HepG2 (cell line): Measurements from ENCODE around the gene TSKU. TPM values are rescaled to one million over a fixed set of nuclear protein-coding genes. Genes with fewer than 3 reads are reported as not detected.
A peak's percentile ranks its signal among the peaks of the same experiment; 100 is the strongest.

ENCODE experiments used
- ARID4A ChIP-seq: sonication (generic); formaldehyde crosslinking; IDR thresholded peaks from 2 replicates; pipeline ENCODE4 v1.5.0; 2020; ENCODE audit warnings: mild to moderate bottlenecking, missing genetic modification reagents, borderline replicate concordance
- BORCS8-MEF2B ChIP-seq: sonication (generic); formaldehyde crosslinking; IDR thresholded peaks from 2 replicates; pipeline ENCODE4 v1.8.0; 2022; ENCODE audit warnings: mild to moderate bottlenecking, missing genetic modification reagents
- EP300 ChIP-seq, 3 experiments: sonication (generic) in 1 of 3; formaldehyde crosslinking in 1 of 3; IDR thresholded peaks; 2 replicates each; pipeline versions ENCODE4 v1.5.1 to v1.6.1; 2011 to 2020; ENCODE audit warnings: low read depth in 2 of 3, low read length in 2 of 3, borderline replicate concordance in 1 of 3, improper control_type of control experiment in 1 of 3, mild to moderate bottlenecking in 1 of 3, missing genetic modification reagents in 1 of 3, moderate library complexity in 1 of 3
- FOXJ3 ChIP-seq: sonication (generic); formaldehyde crosslinking; IDR thresholded peaks from 2 replicates; pipeline ENCODE4 v1.4.0; 2020; ENCODE audit warnings: missing genetic modification reagents, mild to moderate bottlenecking, borderline replicate concordance
- GABPA ChIP-seq, 2 experiments: IDR thresholded peaks; 2 replicates each; pipeline ENCODE4 v1.6.1; 2011 to 2016; ENCODE audit warnings: low read depth in 2 of 2, low read length in 1 of 2, missing biosample characterization in 1 of 2, missing genetic modification characterization in 1 of 2
- HIVEP1 ChIP-seq: sonication (generic); formaldehyde crosslinking; IDR thresholded peaks from 2 replicates; pipeline ENCODE4 v1.4.0; 2020; ENCODE audit warnings: mild to moderate bottlenecking, missing genetic modification reagents
- MBD4 ChIP-seq: IDR thresholded peaks from 2 replicates; pipeline ENCODE4 v1.6.1; 2012; ENCODE audit warnings: low read length, inconsistent platforms, borderline replicate concordance
- MLLT10 ChIP-seq: sonication (generic); formaldehyde crosslinking; IDR thresholded peaks from 2 replicates; pipeline ENCODE4 v1.4.0; 2020; ENCODE audit warnings: missing genetic modification reagents
- MTA3 ChIP-seq: sonication (generic); formaldehyde crosslinking; IDR thresholded peaks from 2 replicates; pipeline ENCODE4 v1.4.0; 2020; ENCODE audit warnings: missing genetic modification reagents
- NRL ChIP-seq: sonication (generic); formaldehyde crosslinking; IDR thresholded peaks from 2 replicates; pipeline ENCODE4 v1.5.0; 2020; ENCODE audit warnings: missing genetic modification reagents, mild to moderate bottlenecking, moderate library complexity, borderline replicate concordance
- PBX2 ChIP-seq: IDR thresholded peaks from 2 replicates; pipeline ENCODE4 v1.6.1; 2016; ENCODE audit warnings: control low read depth
- SP5 ChIP-seq: IDR thresholded peaks from 2 replicates; pipeline ENCODE4 v1.6.1; 2016; ENCODE audit warnings: low read depth, borderline replicate concordance
- TBX3 ChIP-seq: fragments of 450-650 bp; IDR thresholded peaks from 2 replicates; pipeline ENCODE4 v1.6.1; 2017; ENCODE audit warnings: antibody characterized with exemption, mild to moderate bottlenecking, inconsistent platforms, borderline replicate concordance
- TIGD3 ChIP-seq: sonication (generic); formaldehyde crosslinking; IDR thresholded peaks from 2 replicates; pipeline ENCODE4 v1.5.1; 2020; ENCODE audit warnings: mild to moderate bottlenecking, missing genetic modification reagents, borderline replicate concordance
- ZBTB21 ChIP-seq: sonication (generic); formaldehyde crosslinking; IDR thresholded peaks from 2 replicates; pipeline ENCODE4 v1.4.0; 2020; ENCODE audit warnings: missing genetic modification reagents
- ZNF207 ChIP-seq: fragments of 450-650 bp; IDR thresholded peaks from 2 replicates; pipeline ENCODE4 v1.6.1; 2016; ENCODE audit warnings: antibody characterized with exemption, borderline replicate concordance
- ZNF335 ChIP-seq: sonication (generic); formaldehyde crosslinking; IDR thresholded peaks from 2 replicates; pipeline ENCODE4 v1.4.0; 2020; ENCODE audit warnings: missing genetic modification reagents
- ZNF446 ChIP-seq: sonication (generic); formaldehyde crosslinking; IDR thresholded peaks from 2 replicates; pipeline ENCODE4 v1.5.0; 2020; ENCODE audit warnings: mild to moderate bottlenecking, missing genetic modification reagents
- ZNF619 ChIP-seq: sonication (generic); formaldehyde crosslinking; IDR thresholded peaks from 2 replicates; pipeline ENCODE4 v1.4.0; 2020; ENCODE audit warnings: mild to moderate bottlenecking, missing genetic modification reagents
- polyA plus RNA-seq, 8 experiments: library from polyadenylated mRNA; depleted of rRNA in 3 of 8; stranded (reverse) in 7 of 8; unstranded in 1 of 8; fragments of >200 nt; fragmentation: Illumina TruSeq in 4 of 8; extraction: Trizol in 4 of 8; gene quantifications; 2 replicates each; pipeline versions ENCODE4 v1.2.1 to v1.2.3, GENCODE V29; 2011 to 2016; ENCODE audit warnings: low read depth in 4 of 8, missing spikeins in 1 of 8, mixed read lengths in 1 of 8; ENCODE audit not compliant: insufficient read depth in 1 of 8
- total RNA-seq, 5 experiments: library from RNA; depleted of rRNA; stranded (reverse); fragments of >200 nt; fragmentation: Illumina TruSeq; extraction: Trizol; gene quantifications; 2 replicates each; pipeline ENCODE4 v1.2.3, GENCODE V29; 2016; ENCODE audit warnings: low read depth in 1 of 5
- TF ChIP-seq, protein P1 (sequence below): sonication (generic); formaldehyde crosslinking; IDR thresholded peaks from 2 replicates; pipeline ENCODE4 v1.8.0; 2022; ENCODE audit warnings: missing genetic modification reagents, low read depth, mild to moderate bottlenecking, borderline replicate concordance

Gene TSKU
- total and polyA plus RNA-seq, 2 of the 13 experiments (the other 11 are each of a cell fraction or from before 2014, with no cell fraction given): 20.3 to 21.4 TPM

- no peak for TF ChIP-seq EP300 (IDR thresholded peaks at IDR 0.05; ENCODE audit: low read depth in 2 of 2, low read length in 2 of 2)
- 0 out of 2 replicates have a peak, but pooled peaks have one; percentile 18 for TF ChIP-seq EP300 (CRISPR knock-in tag; IDR thresholded peaks at IDR 0.05; ENCODE audit: borderline replicate concordance)
- no peak for TF ChIP-seq PBX2 (CRISPR knock-in tag)
- no peak for TF ChIP-seq MBD4
- TF ChIP-seq ZNF207: no peak
- no peak for TF ChIP-seq FOXJ3 (CRISPR knock-in tag)
- no peak for TF ChIP-seq NRL
- no peak for TF ChIP-seq GABPA (IDR thresholded peaks at IDR 0.05; ENCODE audit: low read depth, low read length)
- peak; percentile 36 for TF ChIP-seq GABPA (CRISPR knock-in tag; IDR thresholded peaks at IDR 0.05; ENCODE audit: low read depth)
- no peak for TF ChIP-seq ZBTB21
- no peak for TF ChIP-seq HIVEP1 (CRISPR knock-in tag)
- no peak for TF ChIP-seq MTA3 (CRISPR knock-in tag)
- peak; percentile 43; the same call in 1 of the 2 replicates for TF ChIP-seq ZNF335
- TF ChIP-seq TBX3: no peak
- peak; percentile 40; the same call in 1 of the 2 replicates for TF ChIP-seq ARID4A (CRISPR knock-in tag)
- TF ChIP-seq BORCS8-MEF2B (CRISPR knock-in tag): peak; percentile 28; the same call in 1 of the 2 replicates
- TF ChIP-seq, protein P1, sequence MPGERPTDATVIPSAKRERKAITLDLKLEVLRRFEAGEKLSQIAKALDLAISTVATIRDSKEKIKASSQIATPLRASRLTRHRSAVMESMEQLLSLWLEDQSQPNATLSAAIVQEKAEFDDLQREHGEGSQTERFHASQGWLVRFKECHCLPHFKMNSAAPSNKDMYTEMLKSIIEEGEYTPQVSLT (CRISPR knock-in tag): no peak
- TF ChIP-seq TIGD3 (CRISPR knock-in tag): no peak
- no peak for TF ChIP-seq MLLT10 (CRISPR knock-in tag)
- TF ChIP-seq SP5 (CRISPR knock-in tag): peak; percentile 59; the same call in 1 of the 2 replicates
- TF ChIP-seq ZNF619 (CRISPR knock-in tag): no peak
- TF ChIP-seq ZNF446 (CRISPR knock-in tag): no peak
These were observed 444 bp upstream of the TSKU start (continued) for GRCh38 chr11:76782531-76783293.
